Fibroblast of lung (primary cell): ENCODE measurements around the gene SLC25A1.

ENCODE experiments used
- EZH2 ChIP-seq: IDR thresholded peaks from 2 replicates; pipeline ENCODE4 v1.5.1; 2012; ENCODE audit warnings: low read length, control low read depth, mild to moderate bottlenecking; ENCODE audit errors: missing control alignments
- TF ChIP-seq, protein P1 (sequence below), 2 donors: IDR thresholded peaks in 1 of 2; conservative IDR thresholded peaks in 1 of 2; 1 replicate in 1 of 2; 2 replicates in 1 of 2; pipeline ENCODE4 v1.5.1; 2011 to 2012; ENCODE audit warnings: low read length in 2 of 2, control low read depth in 1 of 2, inconsistent platforms in 1 of 2, low read depth in 1 of 2, mild to moderate bottlenecking in 1 of 2

DNA sequence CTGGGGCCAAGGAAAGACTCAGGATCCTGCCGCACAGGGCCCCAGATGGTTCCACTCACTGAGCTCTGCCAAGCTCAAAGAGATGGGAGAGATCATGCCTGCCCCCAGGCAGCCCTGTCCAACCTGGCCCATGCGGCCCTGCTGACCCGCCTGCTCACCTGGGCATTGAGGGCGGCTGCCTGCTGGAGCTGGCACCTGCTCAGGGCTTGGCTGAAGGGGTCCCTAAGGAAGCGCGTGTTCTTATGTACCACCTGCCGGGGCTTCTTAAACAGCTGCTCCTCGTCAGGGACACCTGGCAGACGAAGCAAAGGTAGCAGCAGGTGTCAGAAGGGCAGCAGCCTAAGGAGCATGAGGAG is 39.6 kb downstream of the SLC25A1 start:
- TF ChIP-seq, protein P1, sequence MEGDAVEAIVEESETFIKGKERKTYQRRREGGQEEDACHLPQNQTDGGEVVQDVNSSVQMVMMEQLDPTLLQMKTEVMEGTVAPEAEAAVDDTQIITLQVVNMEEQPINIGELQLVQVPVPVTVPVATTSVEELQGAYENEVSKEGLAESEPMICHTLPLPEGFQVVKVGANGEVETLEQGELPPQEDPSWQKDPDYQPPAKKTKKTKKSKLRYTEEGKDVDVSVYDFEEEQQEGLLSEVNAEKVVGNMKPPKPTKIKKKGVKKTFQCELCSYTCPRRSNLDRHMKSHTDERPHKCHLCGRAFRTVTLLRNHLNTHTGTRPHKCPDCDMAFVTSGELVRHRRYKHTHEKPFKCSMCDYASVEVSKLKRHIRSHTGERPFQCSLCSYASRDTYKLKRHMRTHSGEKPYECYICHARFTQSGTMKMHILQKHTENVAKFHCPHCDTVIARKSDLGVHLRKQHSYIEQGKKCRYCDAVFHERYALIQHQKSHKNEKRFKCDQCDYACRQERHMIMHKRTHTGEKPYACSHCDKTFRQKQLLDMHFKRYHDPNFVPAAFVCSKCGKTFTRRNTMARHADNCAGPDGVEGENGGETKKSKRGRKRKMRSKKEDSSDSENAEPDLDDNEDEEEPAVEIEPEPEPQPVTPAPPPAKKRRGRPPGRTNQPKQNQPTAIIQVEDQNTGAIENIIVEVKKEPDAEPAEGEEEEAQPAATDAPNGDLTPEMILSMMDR (conservative IDR thresholded peaks at IDR 0.05 in 1 of 2, IDR thresholded peaks at IDR 0.05 in 1 of 2; ENCODE audit: low read depth in 1 of 2, low read length in 2 of 2), result no peak
- TF ChIP-seq EZH2, result no peak
